BJ (cell line): ENCODE results near the gene DNAH9. TPM values are rescaled to one million over a fixed set of nuclear protein-coding genes. Genes with fewer than 3 reads are reported as not detected.

Experiments used
- CTCF ChIA-PET: fragments of 350-600 bp; formaldehyde crosslinking; extraction: SDS; loops from one replicate; lab custom pipeline; 2021; ENCODE audit warnings: antibody characterized with exemption, inconsistent platforms; lab: Yijun Ruan, JAX
- POLR2A ChIA-PET: fragments of 300-600 bp; sonication (Branson Sonifier 250); formaldehyde crosslinking; extraction: SDS; loops from one replicate; lab custom pipeline; 2021; ENCODE audit warnings: antibody characterized with exemption; lab: Charles Lee
- DNase-seq: peaks from one replicate; pipeline ENCODE4 v3.0.0-alpha.2; 2011; ENCODE audit warnings: low read depth
- H3K27me3 ChIP-seq: 2 replicates; pipeline ENCODE4 v1.6.0; 2011; ENCODE audit warnings: low read length; ENCODE audit not compliant: control insufficient read depth, insufficient read depth
- H3K36me3 ChIP-seq: 2 replicates; pipeline ENCODE4 v1.5.1; 2011; ENCODE audit warnings: low read length; ENCODE audit not compliant: control insufficient read depth, insufficient read depth
- H3K4me3 ChIP-seq: 2 replicates; pipeline ENCODE4 v1.5.1; 2011; ENCODE audit warnings: low read depth, mild to moderate bottlenecking, control low read depth, low read length
- polyA plus RNA-seq: library from polyadenylated mRNA; depleted of rRNA; stranded (reverse); fragments of >200 nt; gene quantifications from 2 replicates; pipeline ENCODE4 v1.2.3, GENCODE V29; 2011
- TF ChIP-seq, protein P1 (sequence below): IDR thresholded peaks from 2 replicates; pipeline ENCODE4 v1.5.1; 2011; ENCODE audit warnings: low read depth, mild to moderate bottlenecking, control low read depth, inconsistent platforms, low read length, moderate library complexity; ENCODE audit not compliant: insufficient read depth

Gene DNAH9
- polyA plus RNA-seq, 1 experiment, result not detected

DNA sequence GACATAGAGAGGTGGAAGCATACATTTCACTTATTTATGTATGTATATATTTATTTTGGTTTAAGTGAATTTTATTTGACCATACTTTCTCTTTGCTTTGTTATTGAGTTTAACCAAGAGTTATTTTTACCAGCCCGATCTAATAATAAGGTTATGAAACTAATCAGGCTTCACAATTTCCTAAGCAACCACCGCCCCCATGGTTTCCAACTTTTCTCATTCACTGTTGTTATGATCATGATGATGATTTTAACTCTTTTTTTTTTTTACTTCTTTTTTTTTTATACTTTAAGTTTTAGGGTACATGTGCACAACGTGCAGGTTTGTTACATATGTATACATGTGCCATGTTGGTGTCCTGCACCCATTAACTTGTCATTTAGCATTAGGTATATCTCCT is 30.6 kb downstream of the DNAH9 start:
- H3K27me3 ChIP-seq, result no peaks in the 10 kb centered on the region
- ChIA-PET POLR2A (no interaction called here), CTCF (interaction anchor here (1.7 kb wide), 1 partner anchor 15 kb away, joined by 5 read pairs; no protein-coding TSS in a partner anchor)
- no peak overlapping the region for H3K4me3 ChIP-seq
- TF ChIP-seq, protein P1, sequence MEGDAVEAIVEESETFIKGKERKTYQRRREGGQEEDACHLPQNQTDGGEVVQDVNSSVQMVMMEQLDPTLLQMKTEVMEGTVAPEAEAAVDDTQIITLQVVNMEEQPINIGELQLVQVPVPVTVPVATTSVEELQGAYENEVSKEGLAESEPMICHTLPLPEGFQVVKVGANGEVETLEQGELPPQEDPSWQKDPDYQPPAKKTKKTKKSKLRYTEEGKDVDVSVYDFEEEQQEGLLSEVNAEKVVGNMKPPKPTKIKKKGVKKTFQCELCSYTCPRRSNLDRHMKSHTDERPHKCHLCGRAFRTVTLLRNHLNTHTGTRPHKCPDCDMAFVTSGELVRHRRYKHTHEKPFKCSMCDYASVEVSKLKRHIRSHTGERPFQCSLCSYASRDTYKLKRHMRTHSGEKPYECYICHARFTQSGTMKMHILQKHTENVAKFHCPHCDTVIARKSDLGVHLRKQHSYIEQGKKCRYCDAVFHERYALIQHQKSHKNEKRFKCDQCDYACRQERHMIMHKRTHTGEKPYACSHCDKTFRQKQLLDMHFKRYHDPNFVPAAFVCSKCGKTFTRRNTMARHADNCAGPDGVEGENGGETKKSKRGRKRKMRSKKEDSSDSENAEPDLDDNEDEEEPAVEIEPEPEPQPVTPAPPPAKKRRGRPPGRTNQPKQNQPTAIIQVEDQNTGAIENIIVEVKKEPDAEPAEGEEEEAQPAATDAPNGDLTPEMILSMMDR, result no peak
- no peaks in the 10 kb centered on the region for H3K36me3 ChIP-seq
- DNase-seq, result no peak

DNA sequence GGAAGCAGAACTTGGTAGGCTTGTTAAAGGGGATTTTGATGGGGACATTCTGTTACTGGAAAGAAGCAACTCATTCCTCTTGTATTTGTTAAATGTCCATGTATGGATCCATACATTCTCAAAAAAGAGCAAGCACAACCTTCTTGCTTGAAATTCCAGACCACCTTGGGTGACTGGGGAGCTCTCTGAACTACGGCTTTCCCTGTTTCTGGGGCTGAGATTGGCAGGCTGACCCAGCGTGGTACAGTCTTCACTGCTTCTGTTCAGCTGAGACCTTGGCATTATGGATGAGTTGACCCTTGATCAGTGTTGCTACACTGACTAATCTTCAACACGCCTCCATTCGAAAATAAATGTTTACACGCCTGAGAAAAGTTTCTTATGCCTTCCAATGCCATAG is 38.5 kb downstream of the DNAH9 start:
- no peaks in the 10 kb centered on the region for H3K36me3 ChIP-seq
- no peak overlapping the region for H3K4me3 ChIP-seq
- POLR2A ChIA-PET, result no interaction called here
- CTCF ChIA-PET, result no interaction called here
- TF ChIP-seq, protein P1, result no peak
- no peaks in the 10 kb centered on the region for H3K27me3 ChIP-seq
- DNase-seq, result no peak

DNA sequence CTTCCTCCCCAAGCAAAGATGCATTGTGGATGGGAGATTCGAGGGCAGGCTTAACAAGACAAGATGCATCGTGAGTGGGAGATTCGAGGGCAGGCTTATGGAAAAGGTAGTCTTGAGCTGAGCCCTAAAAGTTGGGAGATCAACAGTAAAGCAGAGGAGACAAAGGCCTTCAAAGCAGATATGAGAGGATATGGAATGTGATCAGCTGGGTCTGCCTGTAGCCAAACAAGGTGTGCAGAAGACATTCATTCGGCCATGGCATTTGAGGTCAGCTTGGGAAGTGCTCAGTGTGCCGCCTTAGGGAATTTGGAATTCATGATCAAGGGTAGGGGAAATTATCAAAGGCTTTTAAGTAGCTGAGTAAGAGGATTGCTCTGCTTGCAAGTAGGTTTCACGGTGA is 39.5 kb downstream of the DNAH9 start:
- no peaks in the 10 kb centered on the region for H3K27me3 ChIP-seq
- ChIA-PET POLR2A (no interaction called here), CTCF (no interaction called here)
- H3K36me3 ChIP-seq, result no peaks in the 10 kb centered on the region
- no peak for DNase-seq
- TF ChIP-seq, protein P1, result no peak
- no peak overlapping the region for H3K4me3 ChIP-seq

DNA sequence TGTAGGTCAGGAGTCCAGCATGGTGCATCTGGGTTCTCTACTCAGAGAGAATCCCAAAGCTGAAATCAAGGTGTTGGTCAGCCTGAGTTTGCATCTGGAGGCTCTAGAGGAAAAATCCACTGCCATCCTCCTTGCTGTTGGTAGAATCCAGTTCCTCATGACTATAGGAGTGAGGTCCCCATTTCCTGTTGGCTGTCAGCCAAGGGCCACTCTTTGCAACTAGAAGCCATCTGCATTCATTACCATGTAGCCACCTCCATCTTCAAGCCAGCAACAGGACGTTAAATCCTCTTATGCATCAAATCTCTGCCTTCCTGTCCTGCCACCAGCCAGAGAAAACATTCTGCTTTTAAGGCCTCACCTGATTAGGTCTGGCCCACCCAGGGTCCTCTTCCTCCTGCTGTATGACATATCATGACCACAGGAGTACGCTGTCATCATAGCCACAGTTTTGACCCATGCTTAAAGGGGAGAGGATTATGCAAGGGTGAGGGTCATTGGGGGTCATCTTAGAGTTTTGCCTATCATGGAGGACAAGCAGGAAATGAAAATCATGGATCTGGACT is 40.5 kb downstream of the DNAH9 start:
- ChIA-PET POLR2A (no interaction called here), CTCF (no interaction called here)
- TF ChIP-seq, protein P1, result no peak
- no peak overlapping the region for H3K4me3 ChIP-seq
- no peaks in the 10 kb centered on the region for H3K27me3 ChIP-seq
- H3K36me3 ChIP-seq, result no peaks in the 10 kb centered on the region
- DNase-seq, result no peak

DNA sequence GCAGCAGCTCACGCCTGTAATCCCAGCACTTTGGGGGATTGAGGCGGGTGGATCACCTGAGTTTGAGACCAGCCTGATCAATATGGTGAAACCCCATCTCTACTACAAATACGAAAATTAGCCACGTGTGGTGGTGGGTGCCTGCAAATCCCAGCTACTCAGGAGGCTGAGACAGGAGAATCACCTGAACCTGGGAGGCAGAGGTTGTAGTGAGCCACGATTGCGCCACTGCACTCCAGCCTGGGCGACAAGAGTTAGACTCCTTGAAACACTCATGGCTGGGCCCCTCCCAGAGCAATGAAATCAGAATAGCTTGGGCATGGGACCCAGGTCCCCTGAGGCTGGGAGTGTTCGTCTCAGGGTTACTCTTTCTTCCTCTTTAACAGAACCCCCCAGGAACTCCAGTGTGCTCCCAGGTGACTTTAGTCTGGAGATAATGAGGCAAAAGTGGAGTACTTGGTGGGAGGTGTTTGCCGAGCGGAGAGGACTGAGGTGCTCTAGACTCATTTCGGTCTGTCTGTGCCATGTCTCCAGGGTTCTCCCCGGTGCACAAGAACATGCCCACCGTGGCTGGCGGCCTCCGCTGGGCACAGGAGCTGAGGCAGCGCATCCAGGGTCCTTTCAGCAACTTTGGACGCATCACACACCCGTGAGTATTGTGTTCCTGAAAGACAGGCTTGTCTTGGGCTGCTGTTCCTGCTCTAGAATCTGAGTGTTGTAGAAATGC is 41.6 kb downstream of the DNAH9 start:
- TF ChIP-seq, protein P1, result no peak
- ChIA-PET CTCF (no interaction called here), POLR2A (no interaction called here)
- Histone ChIP-seq H3K27me3 (no peaks in the 10 kb centered on the region), H3K4me3 (no peak overlapping the region), H3K36me3 (no peaks in the 10 kb centered on the region)
- DNase-seq, result no peak
